Activated CD4-positive, alpha-beta T cell treated with anti-CD3 and anti-CD28 coated beads, Interleukin-2, Interleukin-6, amounts not matched to agents 100 ng/mL and 50 ng/mL, durations not matched to agents 16 hours and 8 hours (primary cell): ENCODE measurements around the gene NPSR1.

Experiments
- DNase-seq: peaks from one replicate; pipeline ENCODE4 v3.0.0-alpha.2; 2020

NPSR1 gene

DNA sequence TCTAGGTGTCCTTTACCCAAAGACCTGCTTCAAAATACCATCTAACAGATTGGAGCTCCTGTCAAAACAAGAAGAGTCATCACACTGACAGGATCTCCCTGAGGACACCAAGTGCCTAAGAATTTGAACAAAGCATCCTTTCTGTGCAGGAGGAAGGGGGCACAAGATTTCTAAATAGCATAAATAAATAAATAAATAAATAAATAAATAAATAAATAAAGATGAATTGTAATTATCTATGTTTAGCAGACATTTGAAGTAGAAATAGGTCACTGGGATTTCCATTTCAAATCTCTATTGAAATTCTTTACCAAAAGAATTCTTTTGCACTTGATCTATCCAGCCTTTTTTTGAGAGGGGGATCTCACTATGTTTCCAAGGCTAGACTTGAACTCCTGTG, 65.3 kb downstream of the NPSR1 start:
- DNase-seq, result no peak

DNA sequence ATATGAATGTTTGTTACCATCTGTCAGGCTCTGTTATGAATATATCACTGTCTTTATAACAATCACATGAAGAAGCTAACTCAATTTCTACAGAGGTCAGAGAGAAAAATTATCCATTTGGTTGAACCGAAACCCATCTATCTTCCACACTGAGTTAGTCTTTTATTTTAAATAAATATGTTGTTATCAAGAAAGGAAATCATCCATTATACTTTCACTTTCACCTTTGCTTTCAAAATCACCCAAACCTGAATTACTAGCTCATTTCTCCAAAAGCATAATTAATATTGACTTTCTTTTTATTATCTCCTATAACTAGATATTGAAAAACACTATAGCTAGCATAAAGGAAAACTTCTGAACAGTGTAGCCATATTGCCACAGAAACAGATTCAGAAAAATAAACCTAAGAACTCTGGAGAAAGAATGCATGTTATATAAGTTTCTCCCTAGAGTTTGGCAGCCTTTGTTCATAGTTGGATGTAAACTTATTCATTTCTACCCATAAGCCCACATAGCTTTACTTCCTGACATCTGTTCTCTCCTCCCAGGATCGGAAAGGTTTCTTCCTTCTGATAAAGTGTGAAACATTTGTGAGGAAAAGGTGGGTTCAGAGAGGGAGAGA, 66.0 kb downstream of the NPSR1 start:
- DNase-seq, result no peak

DNA sequence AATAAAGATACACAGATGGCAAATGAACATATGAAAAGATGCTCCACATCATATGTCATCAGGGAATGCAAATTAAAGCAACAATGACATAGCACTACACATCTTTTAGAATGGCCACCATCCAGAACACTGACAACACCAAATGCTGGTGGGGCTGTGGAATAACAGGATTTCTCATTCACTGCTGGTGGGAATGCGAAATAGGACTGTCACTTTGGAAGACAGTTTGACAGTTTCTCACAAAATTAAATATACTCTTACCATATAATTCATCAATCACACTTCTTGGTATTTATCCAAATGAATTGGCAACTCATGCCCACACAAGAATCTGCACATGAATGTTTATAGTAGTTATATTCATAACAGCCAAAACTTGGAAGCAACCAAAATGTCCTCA, 68.2 kb downstream of the NPSR1 start:
- DNase-seq, result no peak

DNA sequence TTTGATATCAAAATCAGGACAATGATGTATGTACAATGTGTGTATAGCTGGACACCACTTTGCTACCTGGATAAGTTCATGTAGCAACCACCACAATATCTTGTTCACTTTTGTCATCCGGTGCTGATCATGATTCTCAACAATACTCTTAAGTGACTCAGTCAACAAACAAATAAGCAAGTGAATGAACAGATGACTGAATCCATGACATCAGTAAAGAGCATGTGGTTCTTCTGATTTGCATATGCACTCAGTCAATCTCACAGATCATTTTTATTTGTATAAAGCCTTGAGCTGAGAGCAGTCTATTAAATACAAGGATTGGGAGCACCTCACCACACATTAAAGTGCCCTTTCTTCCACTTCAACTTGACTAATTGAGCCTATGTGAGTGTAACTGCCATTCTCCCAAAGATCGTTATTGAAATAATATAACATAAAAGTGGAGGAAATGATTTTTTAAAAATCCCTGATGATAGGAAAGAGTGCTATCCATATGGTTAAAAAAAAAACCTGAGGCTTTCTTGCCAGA, 69.5 kb downstream of the NPSR1 start:
- no peak for DNase-seq

DNA sequence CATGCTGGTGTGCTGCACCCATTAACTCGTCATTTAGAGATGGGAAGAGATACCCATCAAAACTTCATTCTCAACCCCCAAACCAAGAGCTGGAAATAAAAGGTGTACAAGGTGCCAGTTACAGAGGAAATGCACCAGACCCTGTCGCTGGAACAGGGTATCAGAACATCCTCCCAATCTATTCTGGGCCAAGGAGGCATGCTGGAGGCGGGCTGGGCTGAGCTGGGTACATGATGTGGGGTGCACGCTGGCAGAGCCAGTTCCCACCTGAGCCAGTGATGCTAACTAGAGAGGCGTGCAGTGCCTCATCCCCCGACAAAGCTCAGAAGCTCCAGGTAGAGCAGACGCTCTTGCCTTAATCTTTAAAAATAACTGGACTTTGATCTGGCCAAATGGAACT, 70.1 kb downstream of the NPSR1 start:
- no peak for DNase-seq

DNA sequence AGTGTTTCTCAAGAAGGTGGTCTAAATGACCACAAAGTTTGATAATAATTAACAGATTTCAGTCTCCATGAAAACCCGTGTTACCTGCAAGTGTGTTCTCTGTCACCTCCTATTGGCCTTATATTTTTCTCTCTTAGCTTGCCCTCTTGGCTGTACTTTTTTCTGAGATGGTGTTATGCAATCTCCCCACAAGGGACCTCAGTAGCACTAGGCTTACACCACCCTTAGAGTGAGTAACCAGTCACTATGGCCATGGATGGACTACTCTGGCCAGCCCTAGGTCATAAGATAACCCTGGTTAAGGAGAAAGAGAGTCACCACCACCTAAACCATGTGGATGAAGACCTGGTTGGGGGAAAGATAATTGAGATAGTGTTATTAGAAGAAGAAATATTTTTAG, 76.8 kb downstream of the NPSR1 start:
- DNase-seq, result no peak

DNA sequence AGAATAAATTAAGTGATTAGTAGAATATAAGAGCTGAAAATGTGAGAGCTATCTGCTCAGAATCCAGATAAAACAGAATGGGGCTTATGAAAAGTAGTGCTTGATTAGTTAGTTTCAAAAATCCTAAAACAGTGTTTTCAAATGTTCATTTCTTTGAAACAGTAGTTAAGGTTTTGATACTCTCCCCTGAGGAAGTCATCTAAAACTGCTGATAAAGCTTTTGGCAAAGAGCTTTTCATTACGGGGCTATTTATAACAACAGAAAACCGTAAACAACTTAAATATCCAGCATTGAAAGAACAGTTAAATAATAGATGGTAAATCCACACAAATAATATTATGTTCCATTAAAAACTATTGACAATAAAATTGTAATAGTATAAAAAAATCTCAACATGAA, 77.5 kb downstream of the NPSR1 start:
- no peak for DNase-seq

DNA sequence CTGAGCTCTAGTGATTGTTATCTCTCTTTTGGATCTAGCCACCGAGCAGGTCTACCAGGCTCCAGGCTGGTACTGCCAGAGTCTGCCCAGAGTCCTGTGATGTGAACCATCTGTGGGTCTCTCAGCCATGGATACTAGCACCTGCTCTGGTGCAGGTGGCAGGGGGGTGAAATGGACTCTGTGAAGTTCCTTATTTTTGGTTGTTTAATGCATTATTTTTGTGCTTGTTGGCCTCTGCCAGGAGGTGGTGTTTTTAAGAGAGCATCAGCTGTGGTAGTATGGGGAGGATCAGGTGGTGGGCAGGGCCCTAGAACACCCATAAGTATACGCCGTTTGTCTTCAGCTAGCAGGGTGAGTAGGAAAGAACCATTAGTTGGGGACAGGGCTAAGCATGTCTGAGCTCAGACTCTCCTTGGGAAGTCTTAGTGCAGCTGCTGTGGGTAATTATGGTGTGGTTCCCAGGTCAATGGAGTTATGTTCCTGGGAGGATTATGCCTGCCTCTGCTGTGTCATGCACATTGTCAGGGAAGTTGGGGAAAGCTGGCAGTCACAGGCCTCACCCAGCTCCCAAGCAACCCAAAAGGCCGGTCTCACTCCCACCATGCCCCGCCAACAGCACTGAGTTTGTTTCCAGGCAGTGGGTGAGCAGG, 81.8 kb downstream of the NPSR1 start:
- DNase-seq, result no peak

DNA sequence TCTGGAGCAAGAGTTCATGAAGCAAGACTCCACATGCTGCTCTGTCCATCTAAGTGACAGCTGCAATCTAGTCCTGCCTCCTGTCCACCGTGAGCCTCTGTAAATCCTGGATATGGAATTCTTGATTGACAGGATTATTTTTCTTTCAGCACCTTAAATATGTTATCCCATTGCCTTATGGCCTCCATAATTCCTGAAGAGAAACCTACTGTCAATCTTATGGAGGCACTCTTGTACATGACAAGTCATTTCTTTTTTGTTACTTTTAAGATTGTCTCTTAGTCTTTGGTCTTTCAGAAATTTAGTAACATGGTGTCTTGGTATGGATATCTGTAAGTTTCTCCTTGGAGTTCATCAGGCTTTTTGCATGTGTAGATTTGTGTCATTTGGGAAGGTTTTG, 82.8 kb downstream of the NPSR1 start:
- no peak for DNase-seq

DNA sequence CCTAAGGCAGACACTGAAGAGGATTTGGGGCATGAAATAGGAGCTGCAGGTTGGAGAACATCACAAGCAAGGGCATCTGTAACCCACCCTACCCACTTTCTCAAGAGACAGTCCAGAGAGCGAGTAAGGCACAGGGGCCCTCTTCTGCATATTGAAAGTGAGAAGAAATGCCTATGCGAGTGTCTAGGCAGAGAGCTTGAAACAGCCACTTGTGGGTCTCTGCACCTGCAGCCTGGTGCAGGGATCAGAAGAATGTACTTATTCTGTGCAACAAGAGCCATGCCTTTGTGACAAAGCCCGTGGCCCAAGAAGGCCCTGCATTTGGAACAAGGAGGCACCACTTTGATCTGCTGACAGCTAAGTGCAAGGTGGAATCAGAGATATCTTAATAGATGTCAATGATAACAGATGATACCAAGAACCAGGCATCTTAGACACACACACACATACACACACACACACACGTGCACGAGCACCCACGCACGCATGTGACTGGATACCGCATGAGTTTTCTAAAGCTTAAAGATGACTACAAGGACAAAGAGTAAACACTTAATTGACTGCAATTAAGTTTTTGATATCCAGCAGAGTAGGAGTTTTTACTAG, 89.3 kb downstream of the NPSR1 start:
- DNase-seq, result no peak

DNA sequence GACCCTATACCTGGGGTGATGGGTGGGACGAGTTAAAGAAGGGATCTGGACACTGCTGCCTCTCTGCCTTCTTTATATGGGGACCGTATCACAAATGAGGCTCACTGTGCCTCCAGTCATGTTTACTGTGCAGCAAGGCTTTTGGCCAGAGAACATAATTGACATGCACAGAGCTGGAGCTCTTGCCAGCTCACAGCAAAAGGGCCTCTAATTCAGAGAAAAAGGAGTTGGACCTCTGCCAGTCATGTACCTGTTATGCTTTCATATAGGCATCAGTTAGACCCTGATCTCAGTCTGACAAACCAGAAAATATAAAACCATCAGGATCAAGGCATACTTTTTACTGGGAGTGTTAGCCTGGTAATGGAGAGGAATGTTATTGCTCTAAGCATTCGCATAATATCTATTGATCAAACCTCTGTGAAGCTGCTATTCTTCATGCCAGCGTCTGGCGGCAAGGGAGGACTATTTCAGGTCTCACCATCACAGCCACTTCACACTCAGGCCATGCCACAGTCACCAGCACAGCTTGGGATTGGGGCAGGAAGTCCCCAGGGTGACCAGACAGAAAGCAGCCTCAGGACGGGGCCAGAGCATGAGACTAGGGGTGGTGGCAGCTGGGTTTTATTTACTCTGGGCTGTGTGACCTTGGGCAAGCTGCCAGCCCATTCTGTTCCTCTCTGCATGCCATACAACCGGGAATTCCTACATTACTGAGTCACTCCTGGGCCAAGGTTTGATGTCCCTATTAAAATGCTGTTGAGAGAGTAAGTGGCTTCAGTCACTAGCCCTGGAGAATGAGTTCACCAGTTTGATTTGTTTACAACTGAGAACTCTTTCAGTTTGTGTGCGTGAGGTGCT, 90.1 kb downstream of the NPSR1 start:
- DNase-seq, result no peak

DNA sequence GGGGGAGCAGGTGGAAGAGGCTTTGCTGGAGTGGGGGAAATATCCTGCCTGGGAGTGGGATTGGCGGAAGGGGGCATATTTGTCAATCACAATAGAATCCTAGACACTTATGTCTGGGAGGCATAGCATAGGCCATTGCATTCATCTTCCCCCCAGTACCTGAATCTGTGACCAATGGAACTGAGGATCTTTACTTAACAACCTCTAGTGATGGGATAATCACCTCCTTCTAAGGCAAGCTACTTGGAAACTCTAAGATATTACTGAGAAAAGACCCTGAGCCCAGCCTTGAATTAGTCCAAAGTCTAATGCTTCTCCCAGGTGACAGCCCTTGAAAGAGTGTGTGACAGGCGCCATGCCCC, 90.7 kb downstream of the NPSR1 start:
- no peak for DNase-seq

DNA sequence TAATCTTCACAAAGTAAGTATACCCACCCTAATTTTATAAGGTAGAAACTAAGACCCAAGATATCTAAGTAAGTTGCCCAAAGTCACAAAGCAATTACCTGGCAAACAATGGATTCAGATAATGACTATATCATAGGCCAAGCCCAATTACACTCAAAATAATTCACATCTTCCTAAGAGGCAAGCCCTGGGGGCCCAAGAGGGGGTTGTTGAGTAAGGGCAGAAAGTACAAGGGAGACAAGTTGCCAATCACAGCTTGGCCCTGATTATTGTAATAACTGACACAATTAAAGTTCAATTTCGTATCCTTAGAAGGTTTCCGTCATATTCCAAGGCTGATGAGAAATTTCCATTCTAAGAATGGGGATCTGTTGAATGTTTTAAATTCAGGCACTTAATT, 91.4 kb downstream of the NPSR1 start:
- DNase-seq, result no peak

DNA sequence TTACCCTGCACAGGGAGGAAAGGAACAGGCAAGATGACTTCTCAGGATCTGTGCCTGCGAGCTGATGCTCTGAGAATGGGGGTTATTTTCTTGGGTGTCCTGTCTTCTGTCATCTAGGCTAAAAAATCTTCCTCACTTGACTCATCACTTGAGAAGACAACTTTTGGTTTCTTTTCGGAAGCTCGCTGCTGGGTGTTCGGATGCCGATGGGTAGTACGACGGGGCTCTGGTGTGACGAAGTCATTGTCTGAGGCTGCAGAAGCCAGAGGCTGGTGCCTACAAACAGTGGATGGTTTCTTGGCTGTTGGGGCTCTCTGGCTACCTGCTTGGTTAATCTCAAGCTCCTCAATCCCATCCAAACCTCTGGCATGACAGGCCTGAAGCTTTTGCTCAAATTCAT, 92.2 kb downstream of the NPSR1 start:
- DNase-seq, result no peak

DNA sequence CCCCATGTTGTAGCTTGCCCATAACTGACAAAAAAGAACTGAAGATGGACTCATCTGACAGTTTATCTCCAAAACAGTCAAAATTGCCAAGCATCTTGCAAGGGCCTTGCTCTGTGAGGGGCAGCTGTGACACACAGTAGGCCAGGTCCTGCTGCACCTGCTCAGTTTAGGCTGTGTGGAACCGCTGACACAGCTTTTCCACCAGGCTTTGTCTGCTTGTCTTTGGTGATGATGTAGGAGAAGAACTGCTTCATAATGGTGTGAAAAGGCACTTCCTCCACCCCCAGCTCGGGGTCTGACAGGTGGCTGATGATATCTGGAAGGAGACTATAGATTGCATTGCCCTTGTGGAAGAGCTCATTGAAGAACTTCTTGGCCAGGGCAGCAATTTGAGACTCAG, 92.6 kb downstream of the NPSR1 start:
- no peak for DNase-seq

DNA sequence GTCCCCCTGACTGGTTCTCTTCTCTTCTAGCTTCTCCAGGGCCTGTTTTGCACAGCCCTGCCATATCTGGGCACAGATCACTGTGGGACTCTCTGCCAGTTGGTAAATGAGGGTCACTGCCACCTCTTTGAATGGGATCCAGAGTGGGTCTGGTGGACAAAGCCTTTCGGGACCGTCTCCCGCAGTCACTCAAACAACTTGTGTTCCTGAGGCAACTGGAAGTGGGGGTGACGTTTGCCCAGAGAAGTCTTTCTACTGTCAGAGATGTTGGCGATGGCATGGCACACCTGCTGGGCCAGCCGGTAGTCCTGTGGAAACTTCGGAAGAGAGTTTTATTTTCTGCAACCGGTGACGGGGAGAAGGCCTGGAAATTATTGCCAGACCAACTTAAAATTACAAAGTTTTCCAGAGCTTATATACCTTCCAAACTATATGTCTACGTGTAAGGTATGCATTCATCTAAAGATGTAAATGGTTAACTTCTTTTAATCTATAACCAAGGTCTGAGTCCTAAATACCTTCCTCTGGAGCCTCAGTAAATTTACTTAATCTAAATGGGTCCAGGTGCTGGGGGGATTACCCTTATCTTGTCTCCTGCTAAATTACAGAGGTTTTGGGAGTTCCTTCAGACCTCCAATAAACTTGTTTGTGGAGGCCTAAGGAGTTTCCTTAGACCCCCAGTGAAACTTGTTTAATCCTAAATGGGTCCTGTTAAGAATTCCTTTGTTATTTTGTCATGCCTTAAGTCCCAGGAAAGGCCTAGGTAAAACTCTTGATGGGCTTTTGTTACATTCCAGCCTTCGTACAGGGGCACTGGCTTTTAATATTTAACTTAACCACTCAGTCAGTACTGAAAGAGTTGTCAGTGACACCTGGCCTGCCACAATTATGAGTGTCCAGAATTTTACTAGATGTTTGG, 94.0 kb downstream of the NPSR1 start:
- DNase-seq, result no peak

DNA sequence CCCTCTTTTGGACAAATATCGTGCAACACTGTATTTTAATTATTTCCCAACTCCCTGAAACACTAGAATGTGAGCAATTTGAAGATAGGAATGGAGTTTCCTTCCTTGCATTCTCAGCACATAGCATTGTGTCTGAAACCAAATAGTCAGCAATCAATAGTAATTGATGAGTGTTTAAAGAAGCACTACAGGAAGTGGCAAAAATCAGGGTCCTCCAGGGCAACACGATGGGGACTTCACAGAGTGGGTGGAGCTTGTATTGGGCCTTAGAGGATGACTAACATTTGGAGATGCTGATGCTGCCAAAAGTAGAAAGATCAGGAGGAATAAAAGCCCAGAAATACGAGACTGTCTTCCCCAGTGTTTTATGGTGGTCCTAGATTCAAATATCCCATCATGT, 94.9 kb downstream of the NPSR1 start:
- DNase-seq, result no peak

DNA sequence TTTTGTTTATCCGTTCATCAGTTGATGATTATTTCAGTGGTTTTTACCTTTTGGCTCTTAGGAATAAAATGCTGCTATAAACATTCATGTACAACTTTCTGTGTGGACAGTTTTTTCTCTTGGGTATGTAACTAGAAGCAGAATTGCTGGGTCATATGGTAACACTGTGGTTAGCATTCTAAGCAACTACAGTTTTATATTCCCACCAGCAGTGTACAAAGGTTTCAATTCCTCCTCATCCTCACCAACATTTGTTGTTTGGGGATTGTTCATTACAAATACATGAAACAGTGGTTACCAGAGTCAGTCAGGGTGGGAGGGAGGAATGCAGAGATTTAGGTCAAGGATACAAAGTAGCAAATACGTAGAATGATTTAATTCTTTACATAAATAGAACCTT, 97.0 kb downstream of the NPSR1 start:
- no peak for DNase-seq

DNA sequence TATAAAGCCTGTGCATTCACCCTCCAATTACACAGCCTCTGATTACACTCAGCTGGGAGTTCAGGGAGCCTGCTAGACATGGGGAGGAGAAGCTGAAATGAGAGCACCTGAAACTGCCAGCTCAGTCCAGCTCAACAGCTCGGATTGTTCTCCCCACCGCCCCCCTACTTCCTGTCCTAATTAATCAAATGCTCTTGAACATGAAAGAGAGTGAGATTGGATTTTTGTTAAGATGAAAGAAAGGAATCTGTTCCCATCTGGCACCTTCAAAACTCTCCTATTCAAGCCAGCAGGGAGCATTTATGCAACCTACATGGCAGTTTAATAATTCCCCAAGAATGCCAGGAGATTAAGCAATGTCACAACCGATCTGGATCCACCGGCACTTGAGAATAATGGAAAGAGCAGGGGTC, 98.0 kb downstream of the NPSR1 start:
- no peak for DNase-seq

DNA sequence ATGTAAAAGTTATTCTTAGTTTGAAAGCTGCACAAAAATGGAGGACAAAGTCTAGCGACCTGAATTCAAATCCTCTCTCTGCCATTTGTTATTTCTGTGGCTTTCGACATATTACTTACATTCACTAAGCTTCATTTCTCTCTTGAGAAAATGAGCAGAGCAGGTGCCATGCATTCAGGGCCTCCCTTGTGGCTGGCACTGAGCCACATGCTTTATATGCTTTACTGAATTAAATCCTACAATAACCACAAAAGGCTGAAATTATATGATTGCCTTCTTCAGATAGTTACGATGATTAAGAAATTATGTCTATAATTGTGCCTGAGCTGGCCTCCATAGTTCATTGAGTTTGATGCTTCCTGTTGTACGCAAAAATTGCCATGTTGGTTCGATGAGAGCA, 98.7 kb downstream of the NPSR1 start:
- DNase-seq, result no peak

DNA sequence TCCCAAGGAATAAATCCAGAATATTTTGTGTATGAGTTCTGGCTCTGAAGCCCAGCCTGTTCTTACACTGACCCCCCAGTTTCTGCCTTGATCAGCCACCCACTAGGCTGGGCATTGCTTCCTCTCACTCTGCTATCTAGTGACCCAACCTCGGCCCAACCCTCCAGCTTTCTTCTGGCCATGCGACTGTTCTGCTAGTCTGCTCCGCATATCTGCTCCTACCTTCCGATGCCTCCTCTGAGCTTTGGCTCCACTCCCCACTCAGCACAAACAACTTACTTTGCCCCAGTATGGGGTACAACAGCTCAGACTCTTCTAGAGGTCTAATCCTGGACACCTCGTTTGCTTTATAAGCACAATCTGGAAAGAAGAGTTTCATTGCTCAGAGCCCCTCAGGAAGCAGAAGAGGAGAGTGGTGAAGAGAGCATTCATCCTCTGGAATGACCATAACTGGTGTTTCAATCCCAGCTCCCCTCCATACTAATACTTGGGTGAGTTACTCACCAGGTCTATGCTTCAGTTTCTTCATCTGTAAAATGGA, 99.6 kb downstream of the NPSR1 start:
- DNase-seq, result no peak

DNA sequence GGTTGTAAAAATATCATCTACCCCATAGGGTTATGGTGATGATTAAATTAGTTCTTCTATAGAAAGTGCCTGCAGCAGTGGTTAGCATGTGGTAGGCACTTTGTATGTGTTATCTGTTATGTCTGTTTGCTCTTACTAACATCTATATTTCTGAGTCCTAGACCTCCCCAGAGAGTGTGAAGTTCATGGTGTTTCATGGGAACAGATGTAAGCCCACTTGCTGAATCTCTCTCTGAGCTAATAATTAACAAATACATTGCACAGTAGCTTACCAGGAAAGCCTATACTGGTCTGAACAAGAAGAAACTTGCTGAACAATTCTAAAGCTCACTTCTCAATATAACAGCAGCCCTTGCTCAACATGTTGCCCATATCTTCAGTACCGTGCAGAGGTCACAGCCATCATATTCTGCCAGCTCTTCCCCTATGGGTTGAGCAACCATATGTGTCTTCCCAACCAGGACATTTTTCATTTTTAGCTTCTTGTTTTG, 100.1 kb downstream of the NPSR1 start:
- no peak for DNase-seq
